Activated CD4-positive, CD25-positive, alpha-beta regulatory T cell treated with anti-CD3 and anti-CD28 coated beads, Interleukin-2, amount 50 U/mL, for 72 hours (primary cell): ENCODE data around the gene UGP2.
"Not testable (repeated sequence)": the region's sequence is repeated elsewhere in the genome, so short reads cannot be mapped to it uniquely, and the experiment has no call there.

Experiments used
- DNase-seq: peaks from one replicate; pipeline ENCODE4 v3.0.0; 2021

Gene UGP2

DNA sequence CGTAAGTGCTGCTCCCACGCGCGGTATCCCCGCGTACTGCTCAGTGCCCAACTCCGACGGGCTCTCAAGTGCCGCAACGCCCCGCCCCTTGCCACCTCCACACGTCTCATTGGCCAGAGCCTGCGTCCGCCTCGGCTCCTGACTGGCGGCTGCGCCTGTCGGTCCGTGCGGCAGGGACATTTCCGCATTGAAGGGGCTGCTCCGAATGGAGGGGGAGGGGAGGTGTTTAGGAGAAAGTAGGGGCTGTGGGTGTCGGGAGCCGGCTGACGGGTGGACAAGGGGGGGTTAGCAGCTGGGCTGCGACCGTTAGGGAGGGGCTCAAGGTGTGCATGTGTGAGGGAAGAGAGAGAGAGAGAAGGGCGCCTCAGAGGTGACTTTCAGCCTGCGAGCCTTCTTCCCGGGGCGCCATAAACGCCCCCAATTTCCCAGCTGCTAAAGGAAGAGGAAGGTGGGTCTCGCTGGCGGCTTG lies 877 bp upstream of the UGP2 start:
- DNase-seq: peak; percentile 97

DNA sequence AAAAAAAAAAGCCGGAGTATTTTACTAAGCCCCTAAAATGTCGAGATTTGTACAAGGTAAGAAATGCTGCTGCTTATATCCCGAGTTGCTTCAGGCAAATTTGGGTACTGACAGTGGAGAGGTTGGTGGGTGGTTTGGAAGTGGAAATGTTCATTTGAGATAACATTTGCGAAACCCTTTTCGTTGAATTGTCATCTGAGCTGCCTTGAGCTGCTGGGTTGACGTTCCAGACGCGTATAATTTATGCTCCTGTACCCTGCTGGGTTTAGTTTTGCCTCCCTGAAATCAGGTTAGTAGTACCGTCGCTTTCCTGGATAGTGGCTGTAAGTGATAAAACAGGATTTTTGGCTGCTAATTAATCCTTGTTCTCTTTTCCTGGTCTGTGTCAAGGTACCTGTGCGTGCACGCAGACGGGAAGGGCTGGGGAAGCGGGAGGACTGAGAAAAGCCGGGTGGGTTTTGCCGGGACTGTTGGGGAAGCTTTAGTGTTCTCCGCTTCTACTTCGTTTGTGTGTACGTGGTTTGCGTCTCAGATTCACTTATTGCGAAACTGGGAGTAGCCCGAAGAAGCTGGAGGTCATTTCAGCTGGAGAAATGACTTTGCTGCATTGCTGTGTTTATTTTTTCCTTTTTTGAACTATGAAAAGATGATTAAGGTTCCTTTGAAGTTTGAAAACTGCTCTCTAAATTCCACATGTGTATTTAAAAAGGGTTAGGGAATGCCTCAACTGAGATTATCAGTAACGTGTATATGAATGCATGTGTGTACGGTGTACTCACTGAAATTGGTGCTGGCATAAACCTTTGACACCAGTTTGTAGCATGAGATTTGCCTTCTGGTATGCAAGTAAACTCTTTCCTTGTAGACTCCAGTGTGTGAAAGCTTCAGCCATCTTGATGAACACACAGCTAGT lies 709 bp downstream of the UGP2 start:
- no peak for DNase-seq

DNA sequence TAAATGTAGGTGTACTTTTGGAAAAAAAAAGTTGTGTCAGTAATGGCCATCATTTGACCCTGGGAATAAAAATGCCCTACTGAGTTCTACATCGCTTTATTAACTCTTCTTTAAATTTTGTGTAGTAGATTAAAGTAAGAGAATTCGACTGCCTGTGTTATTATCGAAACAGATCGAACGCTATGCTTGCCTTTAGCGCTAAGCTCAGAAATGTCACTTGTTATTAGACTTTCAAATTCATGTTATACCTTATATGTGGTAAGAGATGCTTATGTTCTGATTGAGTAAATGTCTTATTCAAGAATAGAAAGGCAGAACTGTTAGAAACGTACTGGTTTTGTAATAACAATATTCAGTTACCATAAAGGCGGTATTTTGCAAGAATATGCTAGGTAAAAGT lies 1.4 kb downstream of the UGP2 start:
- no peak for DNase-seq

DNA sequence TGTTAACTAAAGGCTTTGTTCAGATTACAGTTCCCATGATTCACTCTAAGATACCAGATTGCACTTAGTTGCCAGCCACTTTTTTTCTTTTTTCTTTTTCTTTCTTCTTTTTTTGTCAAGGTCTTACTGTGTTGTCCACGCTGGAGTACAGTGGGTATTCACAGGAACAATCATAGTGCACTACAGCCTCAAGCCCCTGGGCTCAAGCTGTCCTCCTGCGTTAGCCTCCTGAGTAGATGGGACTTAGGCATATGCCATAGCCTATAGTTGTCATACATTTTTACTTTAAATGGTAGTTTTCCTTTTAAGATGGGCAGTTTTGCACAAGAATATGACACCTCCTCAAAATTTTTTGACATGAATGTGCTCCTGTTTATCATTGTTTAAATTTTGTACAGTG lies 2.1 kb downstream of the UGP2 start:
- no peak for DNase-seq

DNA sequence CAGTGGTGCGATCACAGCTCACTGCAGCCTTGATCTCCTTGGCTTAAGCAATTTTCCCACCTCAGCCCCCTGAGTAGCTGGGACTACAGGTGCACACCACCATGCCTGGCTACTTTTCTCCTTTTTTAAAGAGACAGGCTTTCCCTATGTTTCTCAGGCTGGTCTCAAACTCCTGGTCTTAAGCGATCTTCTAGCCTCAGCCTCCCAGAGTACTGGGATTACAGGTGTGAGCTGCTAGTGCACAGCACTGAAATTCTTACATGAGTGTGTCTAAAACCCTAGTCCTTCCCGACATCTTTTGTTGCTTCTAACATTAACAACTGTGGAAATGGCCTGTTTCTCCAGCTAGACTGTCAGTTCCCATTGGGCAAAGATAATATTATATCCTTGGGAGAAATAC lies 2.9 kb downstream of the UGP2 start:
- no peak for DNase-seq

DNA sequence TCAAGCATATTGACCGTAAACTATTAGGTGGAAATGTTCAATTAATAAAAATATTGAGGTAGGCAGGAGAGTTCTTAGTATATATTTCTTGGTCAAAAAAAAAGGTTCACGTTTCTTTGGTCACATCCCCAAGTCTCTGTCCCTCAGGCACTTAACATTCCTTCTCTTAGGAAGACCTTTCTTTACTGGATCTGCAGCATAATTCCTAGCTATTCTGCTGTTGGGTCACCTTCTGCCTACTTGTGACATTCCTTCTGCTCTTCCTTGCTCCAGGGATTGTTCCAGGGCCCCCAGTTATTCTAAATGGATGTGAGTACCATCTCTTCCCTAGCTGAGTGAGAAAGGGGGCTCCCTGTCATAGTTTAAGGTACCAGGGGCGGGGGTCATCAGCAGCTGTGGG lies 4.2 kb downstream of the UGP2 start:
- no peak for DNase-seq

DNA sequence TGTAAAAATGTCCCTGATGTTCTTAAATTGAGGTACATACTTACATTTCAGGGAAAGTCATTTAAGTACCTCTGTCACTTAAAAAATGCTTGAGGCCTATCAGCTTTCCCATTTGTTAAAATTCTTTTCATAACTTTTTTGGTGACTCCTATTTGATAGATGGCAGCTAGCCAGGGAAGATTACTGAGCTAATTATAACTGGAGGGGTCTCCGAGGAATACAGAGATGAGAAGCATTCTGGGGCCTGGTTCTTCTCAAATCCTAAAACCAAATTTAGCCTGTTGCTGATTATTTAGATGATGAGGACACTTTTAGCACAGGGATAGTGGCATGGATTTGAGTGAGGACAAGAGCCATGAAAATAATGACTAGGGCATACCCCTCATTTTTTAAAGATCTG lies 4.8 kb downstream of the UGP2 start:
- DNase-seq: no peak

DNA sequence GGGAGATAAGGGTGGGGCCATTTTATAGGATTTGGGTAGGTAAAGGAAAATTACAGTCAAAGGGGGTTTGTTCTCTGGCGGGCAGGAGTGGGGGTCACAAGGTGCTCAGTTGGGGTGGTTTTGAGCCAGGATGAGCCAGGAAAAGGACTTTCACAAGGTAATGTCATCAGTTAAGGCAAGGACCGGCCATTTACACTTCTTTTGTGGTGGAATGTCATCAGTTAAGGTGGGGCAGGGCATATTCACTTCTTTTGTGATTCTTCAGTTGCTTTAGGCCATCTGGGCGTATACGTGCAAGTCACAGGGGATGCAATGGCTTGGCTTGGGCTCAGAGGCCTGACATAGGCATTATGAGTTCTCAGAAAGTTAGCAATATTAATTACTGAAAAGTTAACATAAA lies 5.9 kb downstream of the UGP2 start:
- not testable (repeated sequence) for DNase-seq

DNA sequence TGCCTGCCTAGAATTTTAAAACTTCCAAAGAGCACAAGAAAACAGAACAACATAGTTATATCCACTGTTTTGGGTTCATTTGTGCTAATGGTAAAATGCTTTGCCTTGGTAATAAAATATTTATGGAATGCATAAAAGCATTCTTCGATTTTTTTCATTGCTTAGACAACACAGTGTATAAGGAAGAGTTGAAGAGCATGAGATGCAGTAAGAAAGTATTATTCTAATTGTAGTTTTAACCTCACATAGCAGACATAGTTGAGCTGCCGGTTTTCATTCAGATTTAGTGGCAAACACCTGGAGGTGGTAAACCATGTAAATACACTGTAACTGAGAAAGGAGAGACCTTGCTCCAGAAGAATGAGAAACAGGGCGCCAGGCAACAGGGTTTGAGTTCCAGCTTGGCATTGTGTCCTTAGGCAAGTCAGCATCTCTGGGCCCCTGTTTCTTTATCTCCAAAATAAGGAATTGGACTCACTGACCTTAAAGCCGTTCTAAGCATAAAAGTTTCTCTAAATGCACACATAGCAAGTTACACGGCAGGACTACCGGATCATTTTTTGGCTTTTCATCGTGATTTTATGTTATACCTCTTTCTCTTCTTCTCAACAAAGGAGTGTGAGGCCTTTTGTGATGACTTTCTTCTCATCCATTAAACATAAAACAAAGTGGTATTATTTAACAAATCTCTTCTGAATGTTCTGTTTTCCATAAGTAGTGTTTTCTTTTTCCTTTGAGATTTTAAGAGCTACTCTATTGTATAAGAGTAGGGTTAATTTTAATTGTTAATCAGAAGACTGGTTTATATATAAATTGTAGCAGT lies 7.9 kb downstream of the UGP2 start:
- no peak for DNase-seq

DNA sequence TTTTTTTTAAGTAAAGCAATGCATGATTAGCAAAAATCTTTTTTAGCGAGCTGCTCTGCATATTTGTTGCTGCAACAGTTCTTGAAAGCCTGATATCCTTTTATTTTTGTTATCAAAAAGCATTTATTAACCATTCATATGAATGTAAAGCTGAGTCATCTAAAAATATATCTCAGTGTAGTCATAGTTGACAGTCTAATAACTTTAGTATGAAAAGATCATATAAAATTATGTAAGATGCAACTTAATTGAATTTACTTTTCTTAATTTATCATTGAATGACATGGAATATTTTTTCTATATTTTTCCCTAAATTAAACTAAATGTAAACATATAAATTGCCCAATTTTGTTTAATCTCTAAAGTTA lies 8.5 kb downstream of the UGP2 start:
- DNase-seq: no peak

DNA sequence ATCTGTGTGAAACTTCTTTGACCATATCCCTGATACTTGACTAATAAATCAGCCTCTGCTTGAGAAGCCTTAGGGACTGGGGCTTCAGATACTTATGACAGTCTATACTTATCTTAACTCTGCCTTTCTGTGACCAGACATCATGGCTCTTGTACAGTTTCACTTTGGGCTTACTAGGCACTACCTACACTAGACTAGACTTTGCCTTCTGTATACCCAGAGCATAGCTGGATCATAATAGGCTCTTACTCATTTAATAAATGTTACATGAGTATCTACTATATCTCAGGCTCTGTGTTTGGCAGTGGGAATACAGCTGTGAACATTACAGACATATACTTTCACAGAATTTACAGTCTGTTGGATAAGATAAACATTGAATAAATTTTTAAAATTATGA lies 9.0 kb downstream of the UGP2 start:
- no peak for DNase-seq

DNA sequence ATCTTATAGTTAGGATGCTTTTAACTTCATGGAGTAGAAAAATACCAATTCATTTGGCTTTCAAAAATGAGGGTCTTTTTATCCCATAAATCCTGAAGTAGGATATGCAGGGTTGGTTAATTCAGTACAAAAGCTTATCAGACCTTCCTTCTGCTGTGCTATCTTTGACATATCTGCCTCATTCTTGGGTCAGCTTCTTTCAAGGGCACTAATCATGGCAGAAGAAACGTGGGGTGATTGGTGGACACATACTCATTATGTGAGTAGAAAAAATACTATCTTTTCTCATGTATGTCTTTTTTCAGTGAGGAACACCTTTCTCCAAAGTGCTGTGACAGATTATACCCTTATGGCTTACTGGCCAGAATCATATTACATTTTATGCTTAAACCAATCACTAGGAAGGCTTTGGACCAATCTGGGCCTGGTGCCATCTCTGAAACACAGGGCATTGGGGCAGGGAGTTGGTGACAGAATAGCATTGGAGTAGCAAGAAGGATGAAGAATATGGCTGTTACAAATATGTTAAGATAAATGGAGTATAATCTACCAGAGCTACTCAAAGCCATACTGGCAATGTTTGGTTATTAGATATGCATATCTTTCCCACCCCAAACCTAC lies 10.1 kb downstream of the UGP2 start:
- no peak for DNase-seq

DNA sequence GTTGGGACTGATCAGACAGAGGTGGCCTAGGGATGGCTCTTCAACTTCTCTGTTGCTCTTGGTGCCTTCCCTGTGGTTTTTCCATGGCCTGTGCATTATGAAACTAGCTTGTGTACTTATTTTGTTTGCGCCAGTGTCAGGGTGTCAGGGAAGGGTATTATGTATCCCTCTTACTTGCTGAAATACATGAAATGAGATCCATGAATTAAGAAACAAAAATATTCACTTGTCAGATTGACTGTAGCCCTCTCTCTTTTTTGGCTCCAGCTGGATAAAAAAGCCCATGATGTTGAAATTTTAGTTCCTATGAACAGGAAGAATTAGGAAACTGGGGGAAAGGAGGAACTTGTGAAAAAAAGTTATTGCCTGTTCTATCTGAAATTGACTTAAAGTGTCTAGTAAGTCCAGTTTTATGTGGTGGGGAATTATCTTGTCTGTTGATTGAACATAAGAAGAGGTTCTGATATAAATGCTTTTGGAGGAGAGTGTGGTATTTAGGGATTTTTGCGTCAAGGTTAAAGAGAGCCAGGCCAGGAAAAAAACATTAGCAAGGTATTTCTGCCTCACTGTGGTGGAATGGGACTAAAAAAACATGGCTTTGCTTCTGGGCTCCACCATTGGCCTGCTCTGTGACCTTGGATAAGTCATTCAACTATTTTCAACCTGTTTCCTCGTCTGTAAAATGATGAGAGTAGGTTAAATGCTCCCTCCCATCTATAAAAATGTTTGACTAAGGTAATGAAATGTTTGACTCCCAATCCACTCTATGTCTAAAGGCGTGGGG lies 12.0 kb downstream of the UGP2 start:
- no peak for DNase-seq

DNA sequence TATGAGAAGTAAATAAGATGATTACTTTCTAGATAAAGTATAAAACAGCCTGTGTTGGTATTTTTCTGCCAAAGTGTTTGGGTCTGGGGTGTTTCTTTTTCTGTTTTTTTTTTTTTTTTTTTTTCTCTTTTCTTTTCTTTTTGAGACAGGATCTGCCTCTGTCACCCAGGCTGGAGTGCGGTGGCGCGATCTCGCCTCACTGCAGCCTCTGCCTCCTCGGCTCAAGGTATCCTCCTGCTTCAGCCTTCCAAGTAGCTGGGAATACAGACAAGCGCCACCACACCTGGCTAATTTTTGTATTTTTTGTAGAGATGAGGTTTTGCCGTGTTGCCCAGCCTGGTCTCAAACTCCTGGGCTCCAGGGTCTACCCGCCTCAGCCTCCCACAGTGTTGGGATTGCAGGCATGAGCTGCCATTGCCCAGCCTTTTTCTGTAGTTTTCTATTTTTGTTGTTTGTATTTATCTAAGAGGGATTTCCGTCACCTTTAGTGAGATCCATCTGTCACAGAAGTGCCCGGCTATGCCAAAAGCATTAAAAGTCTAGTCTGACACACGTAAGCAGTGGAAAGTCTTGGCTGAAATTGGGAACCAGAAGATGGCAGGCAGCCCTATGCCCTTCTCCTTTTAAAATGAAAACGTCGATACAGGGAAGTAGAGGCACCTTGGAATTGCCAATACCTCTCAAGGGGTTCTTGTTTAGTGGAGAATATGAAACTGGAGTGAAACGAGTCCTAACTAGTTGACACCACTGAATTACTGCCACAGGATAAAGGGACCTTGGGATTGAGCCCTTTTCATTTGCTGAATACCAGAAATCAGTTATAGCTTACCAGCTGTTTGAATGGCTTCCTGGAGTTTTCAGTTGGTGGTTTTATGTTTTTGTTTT lies 14.0 kb downstream of the UGP2 start:
- DNase-seq: no peak

DNA sequence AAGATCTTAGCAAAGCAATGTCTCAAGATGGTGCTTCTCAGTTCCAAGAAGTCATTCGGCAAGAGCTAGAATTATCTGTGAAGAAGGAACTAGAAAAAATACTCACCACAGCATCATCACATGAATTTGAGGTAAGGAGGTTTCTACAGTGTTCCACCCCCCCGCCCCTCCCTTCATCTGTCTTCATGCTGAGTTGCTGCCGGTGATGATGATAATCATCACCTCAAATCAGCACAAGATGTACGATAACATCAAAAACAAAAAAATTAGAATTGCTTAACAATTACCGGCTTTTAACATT lies 14.6 kb downstream of the UGP2 start:
- no peak for DNase-seq

DNA sequence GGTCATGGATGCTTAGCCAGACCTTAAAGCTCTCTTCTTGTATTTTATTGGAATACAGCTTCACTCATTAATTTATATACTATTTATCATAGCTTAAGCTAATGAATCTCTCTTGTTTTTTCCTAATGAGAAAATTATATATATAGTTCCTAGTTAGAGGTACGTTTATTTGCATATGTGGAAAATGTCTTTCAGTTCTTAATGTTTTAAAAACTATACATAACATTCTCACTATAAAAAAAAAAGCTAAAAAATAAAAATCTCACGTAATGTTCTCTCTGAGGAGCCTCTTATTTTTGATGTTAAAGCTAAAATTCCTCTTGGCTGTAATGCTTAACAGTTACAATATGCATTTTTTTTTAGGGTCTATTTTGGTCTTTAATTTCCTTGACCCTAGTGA lies 16.6 kb downstream of the UGP2 start:
- no peak for DNase-seq

DNA sequence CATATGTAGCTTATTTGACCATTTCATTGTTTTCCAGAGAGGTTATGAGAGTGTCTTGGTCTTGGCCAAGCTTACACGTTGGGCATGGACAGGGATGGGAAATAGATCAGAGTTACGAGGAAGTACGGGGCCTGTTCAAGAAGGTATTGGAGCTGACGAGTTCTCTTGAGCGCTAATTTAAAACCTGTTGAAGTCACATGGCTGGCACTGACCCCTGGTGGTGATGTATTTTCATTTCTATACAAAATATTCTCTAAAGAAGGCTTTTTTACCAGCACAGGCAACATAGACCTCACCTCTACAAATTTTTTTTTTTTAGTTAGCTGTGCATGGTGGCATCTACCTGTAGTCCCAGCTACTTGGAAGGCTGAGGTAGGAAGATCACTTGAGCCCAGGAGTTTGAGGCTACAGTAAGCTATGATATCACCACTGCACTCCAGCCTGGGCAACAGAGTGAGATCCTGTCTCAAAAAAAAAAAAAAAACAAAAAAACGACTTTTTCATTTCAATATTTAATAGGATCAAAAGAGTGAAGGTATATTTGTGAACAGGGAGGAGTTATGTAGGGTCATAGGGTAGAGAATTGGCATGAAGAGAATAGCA lies 19.6 kb downstream of the UGP2 start:
- no peak for DNase-seq

DNA sequence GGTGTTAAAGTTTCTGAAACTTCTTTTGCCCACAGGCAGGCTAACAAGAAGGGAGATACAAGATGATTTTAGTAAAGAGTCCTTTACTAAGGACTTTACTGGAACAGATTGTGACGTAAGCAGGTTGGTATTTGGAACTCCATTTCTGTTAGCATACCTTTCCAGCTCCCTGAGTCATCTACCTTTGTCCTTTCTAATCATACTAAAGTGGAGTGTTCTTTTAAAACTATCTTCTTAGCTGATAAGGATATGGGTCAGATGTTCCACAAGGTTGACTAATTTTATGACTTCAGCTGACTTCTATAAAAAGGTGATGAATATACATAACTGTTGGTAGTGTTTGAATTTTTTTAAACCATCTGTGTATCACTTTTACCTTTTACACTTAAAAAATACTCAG lies 21.1 kb downstream of the UGP2 start:
- DNase-seq: no peak

DNA sequence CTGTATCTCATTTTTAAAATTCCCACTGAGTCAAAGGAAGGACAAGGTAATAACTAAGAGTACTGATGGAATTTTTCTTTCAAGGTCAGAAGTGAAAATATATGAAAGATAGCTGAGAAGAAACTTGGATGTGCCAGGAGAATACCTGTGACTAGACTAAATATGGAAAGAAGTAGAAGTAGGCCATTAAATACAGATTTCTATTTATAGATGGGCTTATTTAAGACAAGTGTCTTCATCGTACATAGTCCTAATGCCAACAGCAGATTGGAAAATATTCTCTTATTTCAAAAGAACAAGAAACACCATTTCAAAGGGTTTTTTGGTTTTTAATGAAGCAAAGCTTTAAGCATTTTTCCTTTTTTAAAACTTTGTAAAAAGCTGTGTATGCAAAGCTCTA lies 22.0 kb downstream of the UGP2 start:
- no peak for DNase-seq

DNA sequence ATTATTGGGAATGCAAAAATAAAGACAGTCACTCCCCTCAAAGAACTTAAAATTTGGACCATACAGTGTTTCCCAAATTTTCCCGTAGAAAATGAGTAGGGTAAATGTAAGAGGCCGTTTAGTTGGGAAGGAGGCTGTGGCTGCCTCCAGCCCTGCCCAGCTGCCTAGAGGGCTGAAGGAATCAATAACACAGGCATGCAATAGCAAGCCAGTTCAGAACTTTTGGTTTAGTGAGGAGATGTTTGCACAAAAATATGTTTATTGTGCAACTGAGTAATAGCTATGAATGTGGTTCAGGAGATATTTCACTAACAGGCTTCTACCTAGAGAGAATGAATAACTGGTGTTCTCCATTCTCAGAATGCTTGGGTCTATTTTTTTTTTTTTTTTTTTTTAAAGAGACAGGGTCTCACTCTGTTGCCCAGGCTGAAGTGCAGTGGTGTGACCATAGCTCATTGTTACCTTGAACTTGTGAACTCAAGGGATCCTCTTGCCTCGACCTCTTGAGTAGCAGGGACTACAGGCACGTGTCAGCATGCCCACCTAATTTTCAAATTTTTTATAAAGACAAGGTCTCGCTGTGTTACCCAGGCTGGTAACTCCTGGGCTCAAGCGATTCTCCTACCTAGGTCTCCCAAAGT lies 23.6 kb downstream of the UGP2 start:
- no peak for DNase-seq
